HepG2 (cell line): ENCODE measurements around the gene SNX30. TPM values are rescaled to one million over a fixed set of nuclear protein-coding genes. Genes with fewer than 3 reads are reported as not detected.

Experiments
- ATAC-seq: fragments of 200-7000 bp; cut with Tn5 transposase; 3 replicates; pipeline ENCODE4 v1.9.1; 2020; ENCODE audit warnings: mild to moderate bottlenecking, moderate library complexity
- BruUV-seq: library from RNA; stranded (reverse); fragments of 400-500 nt; replicated peaks from 2 replicates; lab custom pipeline; 2021; lab: Mats Ljungman, UMichigan
- CTCF ChIA-PET: fragments of 300-600 bp; formaldehyde crosslinking; extraction: SDS; loops from one replicate; lab custom pipeline; 2021; ENCODE audit warnings: low total read pairs, inconsistent platforms, low intra/inter-chr PET ratio; lab: Yijun Ruan, JAX
- POLR2A ChIA-PET: fragments of 350-600 bp; sonication (Branson Sonifier 250); formaldehyde crosslinking; loops from one replicate; lab custom pipeline; 2020; ENCODE audit warnings: antibody characterized with exemption, inconsistent platforms; lab: Yijun Ruan, JAX
- DNase-seq: peaks from one replicate; pipeline ENCODE4 v3.0.0-alpha.2; 2015; ENCODE audit warnings: low spot score
- FAIRE-seq: peaks from 3 replicates; lab custom pipeline; 2011; peaks lifted over from hg19 to GRCh38; lab: Jason Lieb, UNC
- H2AFZ ChIP-seq: one replicate; pipeline ENCODE4 v1.6.1; 2011; ENCODE audit warnings: low read length, inconsistent platforms
- H3K27ac ChIP-seq: fragments of 300-600 bp; 3 replicates; pipeline ENCODE4 v1.8.0; 2011; ENCODE audit warnings: mixed run types, mild to moderate bottlenecking, mixed read lengths, low read length, inconsistent platforms; ENCODE audit not compliant: insufficient read depth; ENCODE audit errors: extremely low read length
- H3K27me3 ChIP-seq, 2 experiments: fragments of 200-600 bp in 1 of 2; 2 replicates in 1 of 2; 3 replicates in 1 of 2; pipeline versions ENCODE4 v1.6.0 to v1.8.0; 2011; ENCODE audit warnings: low read length in 2 of 2, mild to moderate bottlenecking in 2 of 2, moderate library complexity in 2 of 2, inconsistent platforms in 1 of 2; ENCODE audit not compliant: insufficient read depth in 2 of 2, control insufficient read depth in 1 of 2
- H3K36me3 ChIP-seq, 2 experiments: fragments of 200-600 bp in 1 of 2; replicated peaks in 1 of 2; 2 replicates in 1 of 2; 3 replicates in 1 of 2; pipeline versions ENCODE4 v1.5.1 to v1.8.0; 2011; ENCODE audit warnings: low read length in 2 of 2, inconsistent platforms in 1 of 2; ENCODE audit not compliant: insufficient read depth in 2 of 2, control insufficient read depth in 1 of 2
- H3K4me1 ChIP-seq: 2 replicates; pipeline ENCODE4 v1.5.1; 2012; ENCODE audit warnings: low read length, inconsistent platforms; ENCODE audit not compliant: insufficient read depth
- H3K4me2 ChIP-seq: 2 replicates; pipeline ENCODE4 v1.6.0; 2011; ENCODE audit warnings: low read depth, low read length, inconsistent platforms
- H3K4me3 ChIP-seq, 3 experiments: fragments of 200-600 bp in 1 of 3; sonication (generic), shearing (Covaris generic) in 1 of 3; replicated peaks in 1 of 3; 2 replicates each; pipeline ENCODE4 v1.5.1; 2011 to 2016; ENCODE audit warnings: low read length in 3 of 3, inconsistent platforms in 2 of 3, low read depth in 2 of 3, mild to moderate bottlenecking in 2 of 3, control low read depth in 1 of 3, mixed read lengths in 1 of 3; ENCODE audit not compliant: insufficient read depth in 1 of 3
- H3K79me2 ChIP-seq: one replicate; pipeline ENCODE4 v1.6.1; 2011; ENCODE audit warnings: low read length, inconsistent platforms; ENCODE audit not compliant: insufficient read depth
- H3K9ac ChIP-seq: 2 replicates; pipeline ENCODE4 v1.6.0; 2011; ENCODE audit warnings: mild to moderate bottlenecking, low read depth, low read length, inconsistent platforms; ENCODE audit not compliant: insufficient read depth
- H3K9me3 ChIP-seq: 2 replicates; pipeline ENCODE4 v1.5.1; 2012; ENCODE audit warnings: mild to moderate bottlenecking, low read length
- H4K20me1 ChIP-seq: 2 replicates; pipeline ENCODE4 v1.6.0; 2011; ENCODE audit warnings: inconsistent platforms, mild to moderate bottlenecking, low read length, moderate library complexity; ENCODE audit not compliant: insufficient read depth
- CBX5 ChIP-seq: sonication (generic); formaldehyde crosslinking; IDR thresholded peaks from 2 replicates; pipeline ENCODE4 v1.4.0; 2020; ENCODE audit warnings: missing genetic modification reagents, borderline replicate concordance
- CHD2 ChIP-seq: IDR thresholded peaks from 2 replicates; pipeline ENCODE4 v1.6.1; 2011; ENCODE audit warnings: low read depth, low read length, improper control_type of control experiment
- EZH2 ChIP-seq: conservative IDR thresholded peaks from 2 replicates; pipeline ENCODE4 v1.6.1; 2012; ENCODE audit warnings: mild to moderate bottlenecking, low read depth, low read length, moderate library complexity
- KLF11 ChIP-seq: IDR thresholded peaks from 2 replicates; pipeline ENCODE4 v1.6.1; 2016; ENCODE audit warnings: missing compliant biosample characterization
- NFKBIZ ChIP-seq: IDR thresholded peaks from 2 replicates; pipeline ENCODE4 v1.6.1; 2018; ENCODE audit warnings: missing genetic modification reagents, missing compliant biosample characterization
- NR2F6 ChIP-seq, 2 experiments: IDR thresholded peaks; 2 replicates each; pipeline ENCODE4 v1.6.1; 2016; ENCODE audit warnings: antibody characterized with exemption in 1 of 2, mild to moderate bottlenecking in 1 of 2
- PRDM15 ChIP-seq: sonication (generic); formaldehyde crosslinking; IDR thresholded peaks from 2 replicates; pipeline ENCODE4 v1.4.0; 2020; ENCODE audit warnings: missing genetic modification reagents
- RORA ChIP-seq: sonication (generic); formaldehyde crosslinking; IDR thresholded peaks from 2 replicates; pipeline ENCODE4 v1.5.0; 2020; ENCODE audit warnings: mild to moderate bottlenecking, missing genetic modification reagents, moderate library complexity
- TBP ChIP-seq: sonication (generic); formaldehyde crosslinking; IDR thresholded peaks from 2 replicates; pipeline ENCODE4 v1.5.0; 2020; ENCODE audit warnings: missing genetic modification reagents
- TCF12 ChIP-seq, 2 experiments: fragments of 450-650 bp in 1 of 2; sonication (generic) in 1 of 2; formaldehyde crosslinking in 1 of 2; IDR thresholded peaks; 2 replicates each; pipeline versions ENCODE4 v1.6.1 to v1.8.0; 2017 to 2022; ENCODE audit warnings: antibody characterized with exemption in 1 of 2, mild to moderate bottlenecking in 1 of 2, missing genetic modification reagents in 1 of 2, moderate library complexity in 1 of 2
- TOE1 ChIP-seq: sonication (generic); formaldehyde crosslinking; IDR thresholded peaks from 2 replicates; pipeline ENCODE4 v1.4.0; 2020; ENCODE audit warnings: mild to moderate bottlenecking, missing genetic modification reagents
- ZNF160 ChIP-seq: sonication (generic); formaldehyde crosslinking; IDR thresholded peaks from 2 replicates; pipeline ENCODE4 v1.8.0; 2022; ENCODE audit warnings: mild to moderate bottlenecking, inconsistent platforms, missing genetic modification reagents
- ZNF230 ChIP-seq: sonication (generic); formaldehyde crosslinking; IDR thresholded peaks from 2 replicates; pipeline ENCODE4 v1.4.0; 2020; ENCODE audit warnings: mild to moderate bottlenecking, missing genetic modification reagents
- WGBS: methylation state at CpG from one replicate; pipeline ENCODE4 v1.1.6; 2017; ENCODE audit warnings: low lambda C conversion rate; 5-methylcytosine and 5-hydroxymethylcytosine counted together
- in situ Hi-C: cut with HindIII; loops from 2 replicates; pipeline ENCODE4 v1.10.0; 2017; ENCODE audit warnings: low pct_unique_long_range_greater_than_20kb; ENCODE audit not compliant: extremely low pct_ligation_motif_present
- intact Hi-C: fragments of 100-400 bp; cut with micrococcal nuclease; formaldehyde crosslinking; loops from one replicate; pipeline ENCODE4 v1.10.0; 2022; ENCODE audit not compliant: unreplicated experiment
- polyA plus RNA-seq, 8 experiments: library from polyadenylated mRNA; depleted of rRNA in 3 of 8; stranded (reverse) in 7 of 8; unstranded in 1 of 8; fragments of >200 nt; fragmentation: Illumina TruSeq in 4 of 8; extraction: Trizol in 4 of 8; gene quantifications; 2 replicates each; pipeline versions ENCODE4 v1.2.1 to v1.2.3, GENCODE V29; 2011 to 2016; ENCODE audit warnings: low read depth in 4 of 8, missing spikeins in 1 of 8, mixed read lengths in 1 of 8; ENCODE audit not compliant: insufficient read depth in 1 of 8
- total RNA-seq, 5 experiments: library from RNA; depleted of rRNA; stranded (reverse); fragments of >200 nt; fragmentation: Illumina TruSeq; extraction: Trizol; gene quantifications; 2 replicates each; pipeline ENCODE4 v1.2.3, GENCODE V29; 2016; ENCODE audit warnings: low read depth in 1 of 5
- TF ChIP-seq, protein P1 (sequence below): sonication (generic); formaldehyde crosslinking; IDR thresholded peaks from 2 replicates; pipeline ENCODE4 v1.4.0; 2020; ENCODE audit warnings: mild to moderate bottlenecking, missing genetic modification reagents

The SNX30 gene
- total and polyA plus RNA-seq, 2 of the 13 experiments (the other 11 are each of a cell fraction or from before 2014, with no cell fraction given), result 4.4 to 12.4 TPM

- 56% methylated on average over 1 of the region's 4 CpGs for WGBS
- Histone ChIP-seq H3K27me3 (peaks cover 0 to 5% of the 10 kb centered on the region in 2 experiments; a peak in 1 of 5 replicates), H3K4me1 (no peaks in the 10 kb centered on the region), H3K9me3 (no peaks in the 10 kb centered on the region), H3K36me3 (no peaks in the 10 kb centered on the region), H2AFZ (no peak overlapping the region), H3K4me3 (no peak overlapping the region), H3K27ac (no peak overlapping the region), H3K9ac (no peak overlapping the region), H3K4me2 (no peak overlapping the region), H4K20me1 (no peaks in the 10 kb centered on the region), H3K79me2 (no peaks in the 10 kb centered on the region)
- intact Hi-C loops, result no loop called here
- ATAC-seq (no peak), DNase-seq (no peak), FAIRE-seq (no peak)
- TF ChIP-seq KLF11 (CRISPR knock-in tag) (no peak), NR2F6 (IDR thresholded peaks at IDR 0.05) (no peak), NR2F6 (CRISPR knock-in tag; IDR thresholded peaks at IDR 0.05) (no peak), NFKBIZ (no peak), TOE1 (no peak), EZH2 (no peak), ZNF230 (CRISPR knock-in tag) (no peak), RORA (CRISPR knock-in tag) (no peak), CHD2 (no peak), TBP (no peak), PRDM15 (CRISPR knock-in tag) (no peak), ZNF160 (CRISPR knock-in tag) (no peak), CBX5 (CRISPR knock-in tag) (no peak), TCF12 (IDR thresholded peaks at IDR 0.05) (no peak), TCF12 (CRISPR knock-in tag; IDR thresholded peaks at IDR 0.05) (no peak)
- TF ChIP-seq, protein P1, sequence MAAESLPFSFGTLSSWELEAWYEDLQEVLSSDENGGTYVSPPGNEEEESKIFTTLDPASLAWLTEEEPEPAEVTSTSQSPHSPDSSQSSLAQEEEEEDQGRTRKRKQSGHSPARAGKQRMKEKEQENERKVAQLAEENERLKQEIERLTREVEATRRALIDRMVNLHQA (CRISPR knock-in tag), result no peak
- POLR2A ChIA-PET, result no interaction called here
- BruUV-seq, result no TSS peak
- CTCF ChIA-PET, result no interaction called here
- in situ Hi-C loops, result no loop called here
Observed at GRCh38 chr9:112886351-112886750, 135.8 kb downstream of the SNX30 start.
